Spleen (tissue), 11 donors: ENCODE data around the gene TNN. TPM values are rescaled to one million over a fixed set of nuclear protein-coding genes. Genes with fewer than 3 reads are reported as not detected.

Experiments
- DNase-seq: peaks from one replicate; pipeline ENCODE4 v3.0.0-alpha.2; 2020
- H3K27ac ChIP-seq, 8 donors: fragments of 200-600 bp; sonication (generic) in 7 of 8; 1 replicate in 4 of 8; 2 replicates in 4 of 8; pipeline versions ENCODE4 v1.5.0 to v1.8.0; 2016 to 2021; ENCODE audit warnings: inconsistent platforms in 4 of 8, mild to moderate bottlenecking in 4 of 8, moderate library complexity in 1 of 8
- H3K27me3 ChIP-seq, 7 donors: fragments of 200-600 bp; sonication (generic) in 6 of 7; replicated peaks in 1 of 7; 1 replicate in 4 of 7; 2 replicates in 3 of 7; pipeline versions ENCODE4 v1.5.0 to v1.8.0; 2016 to 2021; ENCODE audit warnings: inconsistent platforms in 3 of 7, mild to moderate bottlenecking in 1 of 7
- H3K36me3 ChIP-seq, 6 donors: fragments of 200-600 bp; sonication (generic) in 5 of 6; 1 replicate in 4 of 6; 2 replicates in 2 of 6; pipeline versions ENCODE4 v1.5.0 to v1.8.0; 2016 to 2021; ENCODE audit warnings: inconsistent platforms in 2 of 6
- H3K4me1 ChIP-seq, 6 donors: fragments of 200-600 bp; sonication (generic) in 5 of 6; 1 replicate in 3 of 6; 2 replicates in 3 of 6; pipeline versions ENCODE4 v1.5.0 to v1.8.0; 2016 to 2021; ENCODE audit warnings: inconsistent platforms in 3 of 6
- H3K4me3 ChIP-seq, 8 donors: fragments of 200-600 bp; sonication (generic) in 7 of 8; 1 replicate in 4 of 8; 2 replicates in 4 of 8; pipeline versions ENCODE4 v1.5.0 to v1.8.0; 2016 to 2021; ENCODE audit warnings: inconsistent platforms in 4 of 8, mild to moderate bottlenecking in 4 of 8, moderate library complexity in 2 of 8
- H3K9me3 ChIP-seq, 8 donors: fragments of 200-600 bp; sonication (generic) in 7 of 8; 1 replicate in 4 of 8; 2 replicates in 4 of 8; pipeline versions ENCODE4 v1.5.0 to v1.8.0; 2016 to 2021; ENCODE audit warnings: inconsistent platforms in 4 of 8
- CTCF ChIP-seq, 11 experiments: fragments of 200-600 bp in 7 of 11; fragments of 450-650 bp in 4 of 11; sonication (generic) in 4 of 11; IDR thresholded peaks in 8 of 11; conservative IDR thresholded peaks in 3 of 11; 1 replicate in 7 of 11; 2 replicates in 4 of 11; pipeline versions ENCODE4 v1.4.0 to v1.8.0; 2016 to 2021; ENCODE audit warnings: antibody characterized with exemption in 11 of 11, inconsistent platforms in 4 of 11, mild to moderate bottlenecking in 1 of 11
- POLR2A ChIP-seq, 3 donors: fragments of 450-650 bp; IDR thresholded peaks; one replicate each; pipeline ENCODE4 v1.5.1; 2017; ENCODE audit warnings: antibody characterized with exemption in 3 of 3, mild to moderate bottlenecking in 1 of 3
- POLR2AphosphoS5 ChIP-seq, 3 donors: sonication (generic); formaldehyde crosslinking; IDR thresholded peaks; one replicate each; pipeline ENCODE4 v1.5.1; 2017; ENCODE audit warnings: antibody characterized with exemption in 3 of 3
- WGBS, 5 donors: extraction: QIAGEN DNeasy Blood & Tissue Kit in 3 of 5; methylation state at CpG; one replicate each; pipeline versions ENCODE4 v1.1.5 to v1.1.7; 2013 to 2018; 5-methylcytosine and 5-hydroxymethylcytosine counted together
- intact Hi-C: fragments of 100-400 bp; cut with DNase I; formaldehyde crosslinking; loops from one replicate; pipeline ENCODE4 v1.15.0; 2023; ENCODE audit warnings: low total_unique reads
- polyA plus RNA-seq, 3 donors: library from polyadenylated mRNA; stranded (reverse); fragments of 200-250 nt; gene quantifications; one replicate each; pipeline ENCODE4 v1.2.1, GENCODE V29; 2013
- total RNA-seq, 7 donors: library from RNA; depleted of rRNA in 3 of 7; stranded (reverse); fragments of >200 nt in 3 of 7; fragmentation: NEBNext Ultra II Directional in 4 of 7; extraction: Animal tissue kit (Norgen Biotek cat#: 25700) in 4 of 7; gene quantifications; one replicate each; pipeline versions ENCODE4 v1.1.0 to v1.2.1, GENCODE V29; 2016 to 2021
- donor health status: healthy with polysubstance abuse.
- donor health status: DM: no; HTN: no; CAD: no; lungs with moderate emphysema.
- donor health status: DM: no; HTN: no; CAD: no.
- donor health status: Bipolar disorder and iron deficiency.
- donor health status: healthy.
- donor health status: DM: no; HTN: no; CAD: no.
- donor health status: DM: yes; HTN: yes; CAD: no.

The TNN gene
- total and polyA plus RNA-seq, 10 donors, result 0.03 to 1.3 (median 0.37) TPM

- DNase-seq, result no peak
- H3K4me3 ChIP-seq, result no peak overlapping the region
- no peaks in the 10 kb centered on the region for H3K27me3 ChIP-seq
These were observed 60.9 kb downstream of the TNN start for GRCh38 chr1:175128523-175128922.

GRCh38 chr1:175129182-175129581, 61.5 kb downstream of the TNN start:
- Histone ChIP-seq H3K36me3 (no peaks in the 10 kb centered on the region), H3K4me1 (peaks cover 0 to 42% (median 18%) of the 10 kb centered on the region in 6 donors), H3K27me3 (no peaks in the 10 kb centered on the region), H3K27ac (peak overlapping the region in 5 of 8 donors; percentile 16 to 60 (median 34)), H3K4me3 (no peak overlapping the region), H3K9me3 (no peaks in the 10 kb centered on the region)
- TF ChIP-seq POLR2A (IDR thresholded peaks at IDR 0.05) (no peak), CTCF (IDR thresholded peaks at IDR 0.05 in 8 of 11, conservative IDR thresholded peaks at IDR 0.05 in 3 of 11) (no peak), POLR2AphosphoS5 (IDR thresholded peaks at IDR 0.05) (no peak)
- DNase-seq, result no peak
- WGBS, 5 donors, result 83 to 95% (median 85%) methylated on average over 1 of the region's 1 CpG
- intact Hi-C loops, result no loop called here

More at GRCh38 chr1:175128523-175128922, 60.9 kb downstream of the TNN start:
- WGBS, 5 donors, result 78 to 96% (median 87%) methylated on average over 5 to 9 of the region's 9 CpGs
- Histone ChIP-seq H3K9me3 (no peaks in the 10 kb centered on the region), H3K36me3 (no peaks in the 10 kb centered on the region), H3K4me1 (peaks cover 0 to 44% (median 18%) of the 10 kb centered on the region in 6 donors), H3K27ac (peak overlapping the region in 5 of 8 donors; percentile 10 to 60 (median 49))
- TF ChIP-seq CTCF (IDR thresholded peaks at IDR 0.05 in 8 of 11, conservative IDR thresholded peaks at IDR 0.05 in 3 of 11) (no peak), POLR2A (IDR thresholded peaks at IDR 0.05) (no peak), POLR2AphosphoS5 (IDR thresholded peaks at IDR 0.05) (no peak)
- intact Hi-C loops, result no loop called here

- peak overlapping the region in 7 of 8 donors; percentile 4 to 60 (median 26) for H3K27ac ChIP-seq
- TF ChIP-seq POLR2A (IDR thresholded peaks at IDR 0.05) (no peak), POLR2AphosphoS5 (IDR thresholded peaks at IDR 0.05) (no peak), CTCF (IDR thresholded peaks at IDR 0.05 in 8 of 11, conservative IDR thresholded peaks at IDR 0.05 in 3 of 11) (no peak)
These were observed 62.0 kb downstream of the TNN start for GRCh38 chr1:175129644-175129996.

GRCh38 chr1:175129997-175130648, 62.5 kb downstream of the TNN start:
- no peaks in the 10 kb centered on the region for H3K9me3 ChIP-seq
- no peak overlapping the region for H3K4me3 ChIP-seq
- intact Hi-C loops, result no loop called here
- H3K27me3 ChIP-seq, result no peaks in the 10 kb centered on the region
- TF ChIP-seq POLR2A (IDR thresholded peaks at IDR 0.05) (no peak), POLR2AphosphoS5 (IDR thresholded peaks at IDR 0.05) (no peak), CTCF (IDR thresholded peaks at IDR 0.05 in 8 of 11, conservative IDR thresholded peaks at IDR 0.05 in 3 of 11) (no peak)
- 65 to 82% (median 75%) methylated on average over 5 of the region's 5 CpGs for WGBS, 5 donors
- no peak for DNase-seq
- peaks cover 0 to 32% (median 14%) of the 10 kb centered on the region in 6 donors for H3K4me1 ChIP-seq
- H3K27ac ChIP-seq, result peak overlapping the region in 7 of 8 donors; percentile 4 to 60 (median 26)
- no peaks in the 10 kb centered on the region for H3K36me3 ChIP-seq

More at GRCh38 chr1:175129644-175129996, 62.0 kb downstream of the TNN start:
- 72 to 87% (median 83%) methylated on average over 2 of the region's 2 CpGs for WGBS, 5 donors
- H3K27me3 ChIP-seq, result no peaks in the 10 kb centered on the region
- H3K4me1 ChIP-seq, result peaks cover 0 to 37% (median 17%) of the 10 kb centered on the region in 6 donors
- no peak for DNase-seq
- no peaks in the 10 kb centered on the region for H3K9me3 ChIP-seq
- no peak overlapping the region for H3K4me3 ChIP-seq
- no peaks in the 10 kb centered on the region for H3K36me3 ChIP-seq
- intact Hi-C loops, result no loop called here
